GM12874 (cell line): ENCODE measurements around the gene TCP11L2.

Experiments
- CTCF ChIP-seq: IDR thresholded peaks from 2 replicates; pipeline ENCODE4 v1.5.1; 2011; ENCODE audit warnings: low read depth, mild to moderate bottlenecking, control low read depth, low read length, moderate library complexity; ENCODE audit not compliant: insufficient read depth

The TCP11L2 gene

GRCh38 chr12:106292339-106292738 lies 10.2 kb upstream of the TCP11L2 start:
- TF ChIP-seq CTCF = no peak

GRCh38 chr12:106296179-106296877 lies 6.2 kb upstream of the TCP11L2 start:
- no peak for TF ChIP-seq CTCF

DNA sequence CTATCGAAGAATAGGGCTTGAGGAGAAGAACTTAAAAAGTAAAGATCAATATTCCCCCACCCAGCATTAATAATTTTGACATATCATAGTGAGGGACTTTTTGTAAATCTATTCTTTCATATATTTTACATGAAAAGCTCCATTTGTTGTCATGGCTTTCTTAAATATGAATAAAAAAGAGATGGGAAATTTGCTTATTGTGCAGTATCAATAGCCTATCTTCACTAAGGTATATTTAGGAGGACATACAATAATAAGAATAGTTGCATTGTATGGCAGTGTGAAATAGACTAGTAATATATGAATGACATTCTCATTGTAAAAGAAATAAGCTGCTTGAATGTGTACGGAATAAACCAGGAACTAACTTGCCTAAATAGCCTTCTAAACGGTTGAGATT lies 5.5 kb upstream of the TCP11L2 start:
- TF ChIP-seq CTCF = no peak

DNA sequence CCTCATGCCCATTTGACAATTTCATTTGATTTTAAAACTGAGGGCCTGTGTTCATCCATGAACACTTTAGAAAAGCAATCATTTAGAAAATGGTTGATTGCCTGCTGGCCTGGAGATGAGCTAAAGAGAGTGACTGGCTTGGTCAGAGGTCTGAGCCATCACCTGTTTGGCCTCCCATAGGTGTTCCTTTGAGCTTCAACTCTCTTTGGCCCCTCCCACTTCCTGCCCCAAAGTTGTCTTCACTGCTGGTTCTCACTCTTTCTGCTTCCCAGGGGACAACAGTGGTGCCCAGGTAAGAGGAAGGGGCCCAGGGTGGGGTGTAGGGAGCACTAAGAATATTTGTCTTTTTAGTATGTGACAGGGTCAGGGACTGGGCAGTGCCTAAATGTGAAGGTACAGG lies 4.9 kb upstream of the TCP11L2 start:
- TF ChIP-seq CTCF = no peak

- no peak for TF ChIP-seq CTCF
These were observed 3.2 kb upstream of the TCP11L2 start for GRCh38 chr12:106299202-106299774.

GRCh38 chr12:106300761-106301160 lies 1.8 kb upstream of the TCP11L2 start:
- TF ChIP-seq CTCF = no peak

GRCh38 chr12:106301241-106301610 lies 1.3 kb upstream of the TCP11L2 start:
- TF ChIP-seq CTCF = no peak
